ENCODE results near the gene GALR2.

Gene GALR2

DNA sequence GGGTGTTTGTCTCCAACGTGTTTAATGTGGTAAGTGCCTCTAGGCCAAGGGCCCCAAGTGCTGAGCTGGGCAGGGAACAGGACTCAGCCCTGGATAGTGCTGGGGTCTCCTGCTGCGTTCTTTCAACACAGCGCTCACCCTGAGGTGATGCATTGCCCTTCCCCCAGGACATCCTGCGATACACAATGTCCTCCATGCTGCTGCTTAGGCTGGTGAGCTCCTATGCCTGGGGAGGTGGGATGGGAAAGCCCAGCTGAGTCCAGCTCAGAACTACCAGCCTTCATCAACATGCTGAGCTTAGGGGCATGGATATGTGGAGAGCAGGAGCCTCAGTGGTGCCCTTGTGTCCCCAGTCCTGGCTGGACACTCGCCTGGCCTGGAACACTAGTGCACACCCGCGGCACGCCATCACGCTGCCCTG lies 5.0 kb downstream of the GALR2 start:
- DNase-seq (ENCODE audit: low read depth, low spot score) = no peak

DNA sequence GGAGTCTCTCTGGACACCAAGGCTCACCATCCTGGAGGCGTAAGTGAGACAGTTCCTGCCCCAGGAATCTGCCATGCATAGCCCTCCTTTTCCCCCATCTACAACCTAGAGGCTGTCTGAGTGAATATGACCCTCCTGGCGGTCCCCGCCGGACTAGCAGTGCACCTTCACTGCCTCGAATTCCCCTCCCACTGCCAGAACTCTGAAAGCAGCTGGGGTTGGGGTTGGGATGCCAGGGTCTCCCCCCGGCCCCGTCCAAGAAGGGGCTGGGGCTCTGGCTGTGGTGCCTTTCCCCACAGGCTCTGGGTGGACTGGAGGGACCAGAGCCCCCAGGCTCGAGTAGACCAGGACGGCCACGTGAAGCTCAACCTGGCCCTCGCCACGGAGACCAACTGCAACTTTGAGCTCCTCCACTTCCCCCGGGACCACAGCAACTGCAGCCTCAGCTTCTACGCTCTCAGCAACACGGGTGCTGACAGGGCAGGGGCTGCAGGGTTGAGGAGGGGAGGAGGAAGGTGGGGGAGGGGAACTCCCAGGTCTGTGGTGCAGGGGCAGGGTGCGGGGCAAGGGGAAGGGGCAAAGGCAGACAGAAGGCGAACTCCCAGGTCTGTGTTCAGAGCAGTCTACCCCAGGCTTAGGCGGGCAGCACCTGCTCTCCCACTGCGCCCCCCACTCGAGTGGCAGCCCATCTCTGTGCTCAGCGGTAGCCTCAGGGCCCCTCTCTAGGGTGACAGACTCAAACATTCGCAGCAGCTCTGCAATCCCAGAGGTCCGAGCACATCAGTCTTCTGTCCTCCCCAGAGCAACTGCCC lies 5.6 kb downstream of the GALR2 start:
- no peak for DNase-seq (ENCODE audit: low read depth, low spot score)

DNA sequence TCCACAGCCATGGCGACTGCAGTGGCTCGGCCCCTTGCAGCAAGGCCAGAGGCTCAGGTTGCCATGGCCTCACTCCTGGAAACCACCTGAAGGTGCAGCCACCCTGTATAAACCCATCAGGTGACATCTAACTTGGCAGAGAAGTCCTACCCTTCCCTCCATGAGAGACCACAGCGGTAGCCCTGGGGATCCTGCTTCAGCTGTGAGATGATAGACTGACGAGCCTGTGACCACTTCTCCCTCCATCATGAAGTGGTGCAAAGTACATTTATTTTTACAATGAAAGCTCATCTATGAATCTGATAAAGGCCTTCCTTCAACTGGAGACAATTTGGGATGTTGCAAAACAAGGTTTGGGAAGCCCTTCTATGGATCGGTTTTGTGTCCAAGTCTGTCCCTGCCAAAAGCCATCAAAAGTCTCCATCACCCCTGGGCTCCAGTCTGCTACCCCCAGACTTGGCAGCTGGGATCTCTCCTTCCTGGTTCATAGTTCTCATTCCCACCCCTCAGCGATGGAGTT lies 6.2 kb downstream of the GALR2 start:
- DNase-seq (ENCODE audit: low read depth, low spot score) = no peak

GRCh38 chr17:76081295-76082210 lies 7.0 kb downstream of the GALR2 start:
- DNase-seq (ENCODE audit: low read depth, low spot score) = no peak

- DNase-seq (ENCODE audit: low read depth, low spot score) = peak; percentile 47
These were observed 8.0 kb downstream of the GALR2 start for GRCh38 chr17:76082326-76083251.

DNA sequence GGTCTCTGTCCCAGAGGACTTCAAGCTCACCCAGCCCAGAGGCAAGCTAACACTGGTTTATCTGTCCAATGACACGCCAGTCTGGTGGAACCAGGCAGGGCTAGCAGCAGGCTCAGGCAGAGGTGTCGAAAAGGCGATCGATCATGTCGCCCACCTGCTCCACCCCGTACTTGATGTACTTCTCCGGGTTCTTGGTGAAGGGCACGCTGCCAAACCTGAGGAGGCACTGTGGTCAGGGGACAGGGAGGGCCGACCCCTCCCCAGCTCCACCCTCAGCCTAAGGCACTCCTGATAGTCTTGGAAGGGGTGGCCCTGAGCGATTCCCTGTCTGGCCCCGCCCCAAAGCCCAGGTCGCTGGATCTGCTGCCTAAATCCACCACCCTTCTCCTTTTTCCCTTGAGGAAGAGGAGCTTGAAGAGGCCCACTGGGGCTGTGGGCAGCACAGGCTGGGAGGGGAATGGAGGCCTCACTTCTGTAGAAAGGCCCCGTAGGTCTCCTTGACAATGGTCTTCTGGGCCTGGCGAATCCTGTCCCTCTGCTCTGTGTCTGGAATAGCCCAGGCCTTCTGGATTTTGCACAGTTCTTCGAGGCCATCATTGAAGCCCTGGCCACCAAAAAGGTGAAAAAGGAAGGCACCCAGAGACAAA lies 9.1 kb downstream of the GALR2 start:
- no peak for DNase-seq (ENCODE audit: low read depth, low spot score)

DNA sequence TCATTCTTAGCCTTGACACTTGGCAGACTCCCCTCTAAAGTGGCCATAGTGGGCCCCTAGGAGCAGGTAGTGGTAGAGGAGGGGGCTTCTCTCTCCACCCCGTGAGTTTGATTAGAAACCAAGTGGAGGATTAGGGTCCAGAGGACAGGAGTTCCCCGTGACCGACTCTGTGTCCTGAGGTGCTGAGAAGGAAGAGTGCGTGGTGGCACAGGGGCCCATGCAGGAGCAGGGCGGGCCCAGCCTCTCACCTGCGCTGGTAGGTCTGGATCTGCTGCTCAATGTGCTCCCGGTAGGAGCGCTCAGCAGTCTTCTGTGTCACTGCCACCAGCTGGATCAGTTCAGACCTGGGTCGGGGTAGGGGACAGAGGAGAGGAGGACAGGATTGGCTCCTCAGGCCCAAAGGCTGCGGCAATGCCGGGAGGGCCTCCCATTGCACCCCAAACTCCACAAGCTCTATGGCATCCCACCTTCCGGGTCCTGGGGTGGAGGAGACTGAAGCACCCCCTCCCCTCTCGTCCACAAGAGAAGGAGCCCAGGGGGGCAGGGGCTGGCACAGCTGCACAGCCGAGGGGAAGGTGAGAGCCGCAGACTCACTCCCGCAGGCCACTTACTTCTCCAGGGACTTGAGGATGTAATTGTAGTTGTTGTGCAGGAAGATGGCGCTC lies 10.6 kb downstream of the GALR2 start:
- DNase-seq (ENCODE audit: low read depth, low spot score) = no peak

DNA sequence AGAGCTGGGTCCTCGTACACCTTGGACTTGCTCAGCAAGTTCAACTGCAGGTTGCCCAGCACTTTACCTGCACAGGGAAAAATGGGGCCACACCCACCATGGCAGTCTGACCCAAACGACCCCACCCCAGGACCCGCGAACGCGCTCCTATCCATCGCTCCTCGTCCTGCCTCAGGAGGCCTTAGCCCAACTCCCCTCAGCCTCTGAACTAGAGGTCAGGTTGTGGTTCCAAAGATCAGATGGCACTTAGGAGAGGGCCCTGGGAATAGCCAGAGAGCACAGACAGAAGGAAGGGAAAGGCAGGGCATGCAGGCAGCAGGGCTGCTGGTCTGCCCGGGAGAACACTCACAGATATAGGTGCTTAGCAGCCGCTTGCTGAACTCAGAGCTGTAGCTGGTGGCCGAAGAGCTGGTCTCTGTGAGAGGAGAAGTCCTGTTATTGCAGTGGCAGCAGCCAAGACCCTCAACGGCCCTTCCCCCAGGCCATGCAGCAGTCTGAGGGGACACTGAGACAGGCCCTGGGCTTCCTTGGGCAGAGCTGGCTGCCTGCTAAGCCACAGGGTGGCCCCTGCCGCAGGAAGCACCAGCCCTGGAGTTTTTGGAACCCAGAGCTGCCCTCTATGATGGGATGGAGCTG lies 11.3 kb downstream of the GALR2 start:
- no peak for DNase-seq (ENCODE audit: low read depth, low spot score)

DNA sequence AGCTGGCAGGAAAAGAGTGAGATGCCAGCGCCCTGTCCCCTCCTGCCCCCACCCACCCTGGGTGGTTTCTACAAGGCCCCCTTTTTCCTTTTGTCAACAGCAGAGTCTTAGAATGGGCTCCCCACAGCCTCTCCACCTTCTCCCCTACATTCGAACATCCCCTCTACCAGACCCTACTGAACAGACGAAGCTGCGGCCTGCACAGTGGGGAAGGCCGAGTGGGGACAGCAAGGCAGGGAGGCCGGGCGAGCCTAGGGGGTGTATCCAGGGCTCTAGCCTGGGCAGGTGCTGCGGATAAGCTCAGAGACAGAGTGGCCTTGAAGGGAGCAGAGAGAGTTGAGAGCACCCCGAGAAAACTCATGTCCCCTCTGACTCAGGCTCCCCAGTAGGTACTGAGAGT lies 11.8 kb downstream of the GALR2 start:
- DNase-seq (ENCODE audit: low read depth, low spot score) = no peak

GRCh38 chr17:76087531-76087930 lies 12.9 kb downstream of the GALR2 start:
- DNase-seq (ENCODE audit: low read depth, low spot score) = no peak

- DNase-seq (ENCODE audit: low read depth, low spot score) = no peak
These were observed 13.7 kb downstream of the GALR2 start for GRCh38 chr17:76088041-76088867.

DNA sequence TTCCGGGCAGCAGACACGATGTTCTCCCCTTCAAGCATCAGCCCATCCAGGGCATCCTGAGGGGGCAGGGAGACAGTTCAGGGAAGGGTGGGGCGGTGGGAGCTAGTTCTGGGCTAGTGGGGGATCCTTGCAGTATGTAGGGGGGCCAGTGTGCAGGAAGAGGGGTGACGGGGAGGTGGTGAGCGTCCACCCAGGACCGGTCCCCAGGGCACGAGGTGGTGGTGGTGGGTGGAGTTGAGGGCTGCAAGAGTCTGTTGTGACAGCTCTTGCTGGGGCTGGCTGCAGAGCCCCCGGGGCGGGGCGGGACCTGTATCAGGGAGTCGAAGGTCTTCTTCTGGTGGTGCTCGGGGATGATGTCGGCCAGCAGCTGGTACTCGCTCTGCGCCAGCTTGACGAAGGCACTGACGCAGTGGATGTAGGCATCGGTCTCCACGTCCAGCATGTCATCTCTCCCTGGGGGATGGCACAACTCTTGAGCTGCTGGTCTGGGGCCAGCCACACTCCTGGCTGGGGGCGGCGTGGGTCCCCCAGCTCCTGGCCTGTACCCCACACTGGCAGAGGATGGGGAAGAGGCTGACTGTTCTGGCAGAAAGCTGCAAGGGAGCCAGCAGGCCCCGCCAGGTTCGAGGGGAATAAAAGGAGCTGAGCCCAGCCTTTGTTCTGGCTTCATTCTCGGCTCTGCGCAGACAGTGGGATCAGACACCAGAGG lies 14.4 kb downstream of the GALR2 start:
- no peak for DNase-seq (ENCODE audit: low read depth, low spot score)

DNA sequence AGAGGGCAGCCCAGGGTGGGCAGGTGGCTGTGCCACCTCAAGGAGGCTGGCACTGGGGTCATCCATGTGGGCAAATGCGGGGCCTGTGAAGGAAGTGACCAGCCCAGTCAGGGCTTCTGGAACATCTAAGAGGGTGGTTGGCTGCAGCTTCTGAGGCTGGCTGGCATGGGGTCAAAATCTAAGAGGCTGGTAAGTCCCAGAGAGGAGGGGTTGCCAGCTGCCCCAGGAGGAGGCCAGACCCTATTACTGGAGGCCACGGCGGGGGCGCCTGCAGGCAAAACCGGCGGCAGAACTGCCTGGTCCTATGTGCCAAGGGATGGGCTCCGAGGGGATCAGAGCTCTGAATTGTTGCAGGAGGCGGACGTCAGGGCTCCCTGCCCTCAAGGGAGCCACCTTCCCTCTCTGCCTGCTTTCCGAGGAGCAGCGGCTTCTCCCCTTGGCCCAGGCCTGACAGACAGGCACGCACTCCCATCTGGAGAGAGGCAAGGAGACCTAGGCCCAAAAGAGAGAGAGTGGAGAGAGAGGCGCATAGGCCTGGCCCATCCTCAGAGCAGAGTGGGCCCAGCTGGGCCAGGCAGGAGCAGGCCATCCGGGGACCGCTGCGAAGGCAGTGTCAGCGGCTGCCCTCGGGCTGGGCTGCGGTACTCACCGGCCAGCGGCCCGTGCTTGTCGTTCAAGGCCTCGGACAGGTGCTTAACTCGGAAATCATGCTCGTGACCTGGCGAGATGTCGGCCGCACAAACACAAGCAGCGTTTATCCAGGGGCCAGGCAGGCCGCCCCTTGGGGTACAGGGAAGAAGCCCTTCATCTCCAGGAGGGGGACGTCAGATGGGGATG lies 15.3 kb downstream of the GALR2 start:
- DNase-seq (ENCODE audit: low read depth, low spot score) = no peak

DNA sequence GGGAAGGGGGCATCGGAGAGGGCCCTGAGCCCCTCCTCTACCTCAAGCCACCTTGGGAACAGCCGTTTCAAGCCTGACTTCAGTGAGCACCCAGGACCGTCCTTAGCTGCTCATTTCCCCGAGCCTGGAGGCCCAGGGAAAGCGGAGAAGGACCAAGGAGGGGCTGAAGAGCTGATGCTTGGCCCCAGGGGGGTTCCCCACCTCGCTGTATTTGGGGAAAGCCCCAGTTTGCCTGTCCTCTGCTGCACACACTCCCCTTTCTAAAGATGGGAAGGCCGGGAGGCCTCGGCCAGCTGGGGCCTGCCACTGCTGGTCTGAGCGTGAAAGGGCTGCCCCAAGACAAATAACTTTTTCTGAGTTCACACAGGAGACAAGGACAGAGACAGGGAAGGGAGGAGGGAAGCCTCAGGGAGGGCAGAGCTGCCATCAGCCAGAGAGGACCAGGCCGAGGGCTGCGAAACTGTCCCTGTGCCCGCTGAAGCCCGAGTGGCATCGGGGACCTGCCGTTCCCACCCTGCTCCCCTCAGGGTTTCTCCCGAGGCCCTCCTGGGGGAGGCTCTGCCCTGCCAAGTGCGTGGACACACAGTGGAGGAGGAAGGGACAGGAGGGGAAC lies 16.0 kb downstream of the GALR2 start:
- no peak for DNase-seq (ENCODE audit: low read depth, low spot score)

DNA sequence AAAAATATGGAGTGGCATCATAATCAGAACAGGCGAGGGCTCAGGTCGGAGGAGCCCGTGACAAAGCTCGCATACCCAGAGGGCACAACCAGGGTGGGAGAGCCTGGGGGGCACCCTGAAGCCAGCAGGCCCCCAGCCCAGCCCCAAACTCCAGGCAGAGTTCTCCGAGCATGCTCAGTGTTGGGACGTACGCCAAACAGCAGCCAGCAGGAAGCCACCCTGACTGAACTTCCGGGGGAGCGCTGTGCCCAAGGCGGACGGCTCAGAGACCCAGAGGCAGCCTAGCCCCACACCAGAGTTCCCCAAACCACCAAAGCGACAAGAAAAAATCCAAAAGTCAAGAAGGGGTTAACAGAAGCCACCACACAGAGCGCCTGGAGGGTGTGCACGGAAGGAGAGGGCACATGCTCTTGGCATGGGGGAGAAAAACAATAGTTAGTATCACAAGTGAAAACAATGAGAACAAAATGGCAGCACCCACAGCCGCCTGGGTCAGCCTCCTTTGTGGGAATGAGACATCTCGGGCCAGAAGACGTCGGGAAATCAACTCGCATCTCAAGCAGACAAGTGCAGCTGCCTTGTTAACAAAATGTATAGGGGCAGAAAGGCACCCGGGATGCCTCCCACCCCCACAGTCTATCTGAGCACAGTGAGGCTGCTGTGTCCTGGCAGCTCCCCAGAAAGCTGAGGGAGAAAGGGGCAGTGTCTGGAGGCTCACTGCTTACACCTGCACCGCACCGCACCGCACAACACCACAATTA lies 17.1 kb downstream of the GALR2 start:
- DNase-seq (ENCODE audit: low read depth, low spot score) = no peak
